H1 (cell line): ENCODE measurements around the gene DHRS13. TPM values are rescaled to one million over a fixed set of nuclear protein-coding genes. Genes with fewer than 3 reads are reported as not detected.

Experiments
- CTCF ChIA-PET: fragments of 300-600 bp; sonication (Branson Sonifier 250); formaldehyde crosslinking; loops from one replicate; lab custom pipeline; 2021; ENCODE audit not compliant: partially characterized antibody; lab: Charles Lee
- POLR2A ChIA-PET: fragments of 300-600 bp; sonication (Branson Sonifier 250); formaldehyde crosslinking; loops from one replicate; lab custom pipeline; 2021; ENCODE audit warnings: inconsistent platforms; ENCODE audit not compliant: partially characterized antibody; lab: Charles Lee
- DNase-seq, 2 experiments: peaks; one replicate each; pipeline versions ENCODE4 v3.0.0 to v3.0.0-alpha.2; 2010 to 2022; ENCODE audit warnings: low spot score in 2 of 2, low read depth in 1 of 2, mixed read lengths in 1 of 2
- FAIRE-seq: peaks from 2 replicates; lab custom pipeline; 2011; peaks lifted over from hg19 to GRCh38; lab: Jason Lieb, UNC
- H2AFZ ChIP-seq: 2 replicates; pipeline ENCODE4 v1.8.1; 2012; ENCODE audit warnings: low read length, inconsistent platforms
- H2AK5ac ChIP-seq: 2 replicates; pipeline ENCODE4 v1.6.1; 2013; ENCODE audit warnings: low read depth, low read length
- H2BK120ac ChIP-seq: replicated peaks from 2 replicates; pipeline ENCODE3; 2013; ENCODE audit warnings: low read depth, low read length, inconsistent platforms
- H2BK12ac ChIP-seq: 2 replicates; pipeline ENCODE4 v1.6.1; 2013; ENCODE audit warnings: low read depth, low read length
- H2BK15ac ChIP-seq: 2 replicates; pipeline ENCODE4 v1.6.1; 2013; ENCODE audit warnings: low read length
- H2BK20ac ChIP-seq: 2 replicates; pipeline ENCODE4 v1.6.1; 2013; ENCODE audit warnings: low read length
- H2BK5ac ChIP-seq: 2 replicates; pipeline ENCODE4 v1.6.1; 2013; ENCODE audit warnings: low read depth, low read length
- H3K14ac ChIP-seq: 2 replicates; pipeline ENCODE4 v1.6.1; 2013; ENCODE audit warnings: inconsistent platforms; ENCODE audit not compliant: insufficient read length
- H3K18ac ChIP-seq: 2 replicates; pipeline ENCODE4 v1.6.1; 2013; ENCODE audit warnings: low read length; ENCODE audit errors: extremely low read depth
- H3K23ac ChIP-seq: 2 replicates; pipeline ENCODE4 v1.6.1; 2013; ENCODE audit warnings: inconsistent platforms; ENCODE audit not compliant: insufficient read length
- H3K23me2 ChIP-seq: 2 replicates; pipeline ENCODE4 v1.6.1; 2013; ENCODE audit warnings: low read depth, low read length
- H3K27ac ChIP-seq: 2 replicates; pipeline ENCODE4 v1.6.1; 2011; ENCODE audit warnings: low read depth, low read length, inconsistent platforms
- H3K27me3 ChIP-seq, 4 experiments: replicated peaks in 1 of 4; 1 replicate in 1 of 4; 2 replicates in 3 of 4; pipeline versions ENCODE4 v1.6.1 to v1.8.1; 2011 to 2013; ENCODE audit warnings: low read length in 3 of 4, mild to moderate bottlenecking in 3 of 4, inconsistent platforms in 2 of 4, mixed read lengths in 2 of 4, moderate library complexity in 1 of 4; ENCODE audit not compliant: control insufficient read depth in 3 of 4, insufficient read depth in 3 of 4; ENCODE audit errors: extremely low read depth in 1 of 4
- H3K36me3 ChIP-seq, 4 experiments: 2 replicates each; pipeline versions ENCODE4 v1.6.1 to v1.8.1; 2011 to 2013; ENCODE audit warnings: mild to moderate bottlenecking in 4 of 4, low read length in 3 of 4, moderate library complexity in 2 of 4, control low read depth in 1 of 4, inconsistent platforms in 1 of 4; ENCODE audit not compliant: insufficient read depth in 4 of 4, control insufficient read depth in 2 of 4
- H3K4ac ChIP-seq: replicated peaks from 2 replicates; pipeline ENCODE3; 2013; ENCODE audit warnings: low read length, low read depth, mixed read lengths, inconsistent platforms; ENCODE audit not compliant: insufficient read length
- H3K4me1 ChIP-seq, 4 experiments: replicated peaks in 1 of 4; 1 replicate in 1 of 4; 2 replicates in 3 of 4; pipeline versions ENCODE4 v1.6.1 to v1.8.1; 2011 to 2013; ENCODE audit warnings: low read length in 3 of 4, inconsistent platforms in 2 of 4, mixed read lengths in 1 of 4; ENCODE audit not compliant: insufficient read depth in 4 of 4, control insufficient read depth in 3 of 4
- H3K4me2 ChIP-seq, 2 experiments: 2 replicates each; pipeline versions ENCODE4 v1.6.1 to v1.8.1; 2011 to 2013; ENCODE audit warnings: low read depth in 2 of 2, low read length in 2 of 2, control low read depth in 1 of 2, inconsistent platforms in 1 of 2, mild to moderate bottlenecking in 1 of 2; ENCODE audit not compliant: insufficient read depth in 1 of 2
- H3K4me3 ChIP-seq, 4 experiments: fragments of 200-600, 300-600 bp in 1 of 4; sonication (generic), shearing (Covaris generic), sonication (Bioruptor Twin) in 1 of 4; 2 replicates each; pipeline versions ENCODE4 v1.5.1 to v1.8.1; 2011 to 2016; ENCODE audit warnings: low read length in 4 of 4, low read depth in 3 of 4, control low read depth in 2 of 4, inconsistent platforms in 2 of 4, mild to moderate bottlenecking in 2 of 4, mixed read lengths in 1 of 4, moderate library complexity in 1 of 4; ENCODE audit not compliant: insufficient read depth in 2 of 4; ENCODE audit errors: extremely low read depth in 1 of 4
- H3K56ac ChIP-seq: replicated peaks from 2 replicates; pipeline ENCODE3; 2013; ENCODE audit warnings: low read depth, mild to moderate bottlenecking, mixed read lengths, low read length, inconsistent platforms; ENCODE audit not compliant: insufficient read length
- H3K79me1 ChIP-seq: 2 replicates; pipeline ENCODE4 v1.6.1; 2013; ENCODE audit warnings: low read depth, low read length, control low read depth
- H3K79me2 ChIP-seq, 2 experiments: 2 replicates each; pipeline versions ENCODE4 v1.6.1 to v1.8.1; 2012 to 2013; ENCODE audit warnings: low read length in 2 of 2, mild to moderate bottlenecking in 2 of 2, inconsistent platforms in 1 of 2; ENCODE audit not compliant: insufficient read depth in 2 of 2, control insufficient read depth in 1 of 2
- H3K9ac ChIP-seq, 4 experiments: replicated peaks in 1 of 4; 1 replicate in 1 of 4; 2 replicates in 3 of 4; pipeline versions ENCODE4 v1.6.1 to v1.8.1; 2011 to 2013; ENCODE audit warnings: low read depth in 3 of 4, low read length in 3 of 4, control low read depth in 2 of 4, mild to moderate bottlenecking in 2 of 4, moderate library complexity in 2 of 4, inconsistent platforms in 1 of 4; ENCODE audit errors: extremely low read depth in 1 of 4
- H3K9me3 ChIP-seq, 2 experiments: 2 replicates each; pipeline versions ENCODE4 v1.6.1 to v1.8.1; 2012 to 2013; ENCODE audit warnings: mild to moderate bottlenecking in 2 of 2, moderate library complexity in 2 of 2, control low read depth in 1 of 2, inconsistent platforms in 1 of 2, low read depth in 1 of 2, low read length in 1 of 2, mixed read lengths in 1 of 2; ENCODE audit not compliant: insufficient read depth in 2 of 2
- H4K20me1 ChIP-seq, 2 experiments: replicated peaks in 1 of 2; 2 replicates each; pipeline versions ENCODE3 to v1.8.1; 2011 to 2013; ENCODE audit warnings: inconsistent platforms in 2 of 2, low read length in 2 of 2, mild to moderate bottlenecking in 1 of 2; ENCODE audit not compliant: insufficient read depth in 2 of 2, control insufficient read depth in 1 of 2
- H4K5ac ChIP-seq: 2 replicates; pipeline ENCODE4 v1.6.1; 2013; ENCODE audit warnings: low read length, low read depth, mixed read lengths, inconsistent platforms; ENCODE audit not compliant: insufficient read length
- H4K8ac ChIP-seq: 2 replicates; pipeline ENCODE4 v1.8.0; 2013; ENCODE audit warnings: mild to moderate bottlenecking, moderate library complexity, low read length, inconsistent platforms; ENCODE audit not compliant: insufficient read depth; ENCODE audit errors: extremely low read depth
- H4K91ac ChIP-seq: replicated peaks from 2 replicates; pipeline ENCODE3; 2013; ENCODE audit warnings: low read length, mixed read lengths, inconsistent platforms; ENCODE audit not compliant: insufficient read length
- BRCA1 ChIP-seq: IDR thresholded peaks from 2 replicates; pipeline ENCODE4 v1.6.1; 2012; ENCODE audit warnings: low read depth, low read length, improper control_type of control experiment
- CBX5 ChIP-seq: fragments of 300-800, 300-1000 bp; sonication (generic); IDR thresholded peaks from 2 replicates; pipeline ENCODE4 v1.7.1; 2016; ENCODE audit warnings: antibody characterized with exemption, low read length, low read depth
- CHD1 ChIP-seq: IDR thresholded peaks from 2 replicates; pipeline ENCODE4 v1.6.1; 2012; ENCODE audit warnings: low read depth, low read length, improper control_type of control experiment
- CREB1 ChIP-seq: IDR thresholded peaks from 2 replicates; pipeline ENCODE4 v1.6.1; 2012; ENCODE audit warnings: inconsistent platforms
- EZH2 ChIP-seq: fragments of 200-600 bp; sonication (generic); IDR thresholded peaks from 2 replicates; pipeline ENCODE4 v1.7.1; 2012; ENCODE audit warnings: low read depth, mild to moderate bottlenecking, moderate library complexity, low read length, inconsistent platforms; ENCODE audit not compliant: severe bottlenecking
- JUN ChIP-seq: IDR thresholded peaks from 2 replicates; pipeline ENCODE4 v1.6.1; 2011; ENCODE audit warnings: low read depth, mild to moderate bottlenecking, improper control_type of control experiment, low read length
- KDM1A ChIP-seq: fragments of 200-600, 300-600 bp; sonication (generic); IDR thresholded peaks from 2 replicates; pipeline ENCODE4 v1.7.1; 2016; ENCODE audit warnings: mild to moderate bottlenecking, low read length, borderline replicate concordance
- NANOG ChIP-seq: IDR thresholded peaks from 2 replicates; pipeline ENCODE4 v1.6.1; 2011; ENCODE audit warnings: low read length, low read depth, mild to moderate bottlenecking, inconsistent platforms; ENCODE audit not compliant: insufficient read depth, poor library complexity, severe bottlenecking
- POLR2AphosphoS5 ChIP-seq: IDR thresholded peaks from 2 replicates; pipeline ENCODE4 v1.6.1; 2011; ENCODE audit warnings: low read depth, low read length
- POU5F1 ChIP-seq: IDR thresholded peaks from 2 replicates; pipeline ENCODE4 v1.6.1; 2011; ENCODE audit warnings: low read depth, mild to moderate bottlenecking, low read length, moderate library complexity
- RNF2 ChIP-seq: fragments of 200-900, 300-1000 bp; sonication (generic); IDR thresholded peaks from 2 replicates; pipeline ENCODE4 v1.7.1; 2016; ENCODE audit warnings: borderline replicate concordance, low read depth, mild to moderate bottlenecking, antibody characterized with exemption, low read length; ENCODE audit not compliant: poor library complexity, severe bottlenecking; ENCODE audit errors: missing control alignments
- TBP ChIP-seq: IDR thresholded peaks from 2 replicates; pipeline ENCODE4 v1.6.1; 2011; ENCODE audit warnings: low read depth, low read length, improper control_type of control experiment
- TEAD4 ChIP-seq: IDR thresholded peaks from 2 replicates; pipeline ENCODE4 v1.6.1; 2012; ENCODE audit warnings: low read depth, low read length, inconsistent platforms, mixed read lengths
- WGBS, 2 experiments: shearing (Covaris generic) in 1 of 2; methylation state at CpG; one replicate each; pipeline versions ENCODE4 v1.1.6 to v1.1.7; 2013 to 2015; ENCODE audit warnings: low lambda C conversion rate in 2 of 2, mixed read lengths in 2 of 2, inconsistent platforms in 1 of 2, low coverage in 1 of 2, missing lambda C conversion rate in 1 of 2; ENCODE audit not compliant: insufficient replicate concordance in 2 of 2, insufficient coverage in 1 of 2, insufficient read length in 1 of 2; ENCODE audit errors: extremely low coverage in 1 of 2, missing lambda C conversion rate in 1 of 2; 5-methylcytosine and 5-hydroxymethylcytosine counted together
- polyA plus RNA-seq, 7 experiments: library from polyadenylated mRNA; depleted of rRNA in 3 of 7; stranded (reverse) in 5 of 7; unstranded in 2 of 7; fragments of >200 nt in 5 of 7; fragments of 200-250 nt in 2 of 7; gene quantifications; 1 replicate in 5 of 7; 2 replicates in 1 of 7; 4 replicates in 1 of 7; pipeline versions ENCODE4 v1.2.1 to v1.2.3, GENCODE V29; 2011 to 2013; ENCODE audit warnings: missing spikeins in 2 of 7, mixed read lengths in 2 of 7
- total RNA-seq: library from RNA; stranded (reverse); fragmentation: NEBNext Ultra II Directional; extraction: Animal tissue kit (Norgen Biotek cat#: 25700); gene quantifications from 2 replicates; pipeline ENCODE4 v1.2.1, GENCODE V29; 2021
- TF ChIP-seq, protein P1 (sequence below): IDR thresholded peaks from 2 replicates; pipeline ENCODE4 v1.6.1; 2012; ENCODE audit warnings: inconsistent platforms

The DHRS13 gene
- total and polyA plus RNA-seq, 2 of the 8 experiments (the other 6 are each of a cell fraction or from before 2014, with no cell fraction given) = 23.7 to 30.0 TPM

DNA sequence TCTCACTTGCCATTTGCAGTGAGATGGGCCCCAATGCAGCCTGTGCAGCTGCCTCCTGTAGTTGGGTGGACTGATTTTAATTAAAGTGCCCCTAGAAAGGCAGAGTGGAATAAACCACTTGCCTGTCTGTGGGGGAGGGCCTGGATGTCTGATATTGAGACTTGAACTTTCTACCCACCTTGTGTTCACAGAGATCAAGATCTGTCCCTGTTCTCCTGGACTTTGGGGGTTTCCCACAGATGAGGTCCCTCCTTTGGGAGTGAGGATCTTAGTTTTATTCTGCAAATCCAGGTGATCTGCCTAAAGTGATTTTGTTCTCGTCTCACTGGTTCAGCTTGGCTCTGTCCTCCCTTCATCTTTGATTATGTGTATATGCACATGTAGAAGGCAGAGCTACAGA lies 7.7 kb upstream of the DHRS13 start:
- H2BK120ac ChIP-seq = no peak overlapping the region
- H4K91ac ChIP-seq = no peak overlapping the region
- no peak for DNase-seq
- H3K23ac ChIP-seq = no peak overlapping the region
- peaks cover 0 to 6% (median 0%) of the 10 kb centered on the region in 4 experiments; a peak in 5 of 7 replicates for H3K4me1 ChIP-seq
- H3K14ac ChIP-seq = no peak overlapping the region
- ChIA-PET CTCF (interaction anchor here (0.8 to 9.6 kb wide), 13 partner anchors 12 to 207 kb away, joined by 3 to 123 read pairs (median 4); partner anchors contain the start of genes FLOT2 and TLCD1), POLR2A (interaction anchor here (0.7 to 4.1 kb wide), 10 partner anchors 12 to 191 kb away, joined by 3 to 29 read pairs (median 4); partner anchors contain the start of genes FLOT2, RPL23A and TLCD1)
- H3K4me3 ChIP-seq = no peak overlapping the region
- no peaks in the 10 kb centered on the region for H3K79me2 ChIP-seq
- H3K27me3 ChIP-seq = no peaks in the 10 kb centered on the region
- no peaks in the 10 kb centered on the region for H3K9me3 ChIP-seq
- H4K20me1 ChIP-seq = peaks cover 6 to 21% of the 10 kb centered on the region in 2 experiments
- no peak overlapping the region for H3K18ac ChIP-seq
- peaks cover 3% of the 10 kb centered on the region; the same call in 1 of the 2 replicates for H3K79me1 ChIP-seq
- H2AFZ ChIP-seq = no peak overlapping the region
- H2AK5ac ChIP-seq = no peak overlapping the region
- no peak overlapping the region for H4K5ac ChIP-seq
- 100% methylated on average over 1 of the region's 1 CpG; no CpG with 5 or more reads in 1 of the 2 experiments for WGBS, 2 experiments
- no peak overlapping the region for H2BK5ac ChIP-seq
- H3K4ac ChIP-seq = no peak overlapping the region
- no peak overlapping the region for H2BK20ac ChIP-seq
- no peak overlapping the region for H2BK12ac ChIP-seq
- no peak overlapping the region; a peak in 1 of 7 replicates for H3K9ac ChIP-seq
- peaks cover 69 to 95% (median 90%) of the 10 kb centered on the region in 4 experiments for H3K36me3 ChIP-seq
- no peak overlapping the region for H3K27ac ChIP-seq
- FAIRE-seq = no peak
- H4K8ac ChIP-seq = no peak overlapping the region
- no peak overlapping the region for H3K4me2 ChIP-seq
- H3K56ac ChIP-seq = no peak overlapping the region
- no peak overlapping the region for H2BK15ac ChIP-seq
- H3K23me2 ChIP-seq = no peaks in the 10 kb centered on the region
- TF ChIP-seq TBP (no peak), CBX5 (no peak), POU5F1 (no peak), BRCA1 (no peak), JUN (no peak), RNF2 (no peak), NANOG (no peak), CREB1 (no peak), POLR2AphosphoS5 (no peak), CHD1 (no peak), TEAD4 (no peak), KDM1A (no peak), EZH2 (no peak)
- TF ChIP-seq, protein P1, sequence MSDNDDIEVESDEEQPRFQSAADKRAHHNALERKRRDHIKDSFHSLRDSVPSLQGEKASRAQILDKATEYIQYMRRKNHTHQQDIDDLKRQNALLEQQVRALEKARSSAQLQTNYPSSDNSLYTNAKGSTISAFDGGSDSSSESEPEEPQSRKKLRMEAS = no peak
